Measurements from ENCODE around the gene AACS. TPM values are rescaled to one million over a fixed set of nuclear protein-coding genes. Genes with fewer than 3 reads are reported as not detected.

AACS gene
- total and polyA plus RNA-seq, 2 of the 8 experiments (the other 6 are each of a cell fraction or from before 2014, with no cell fraction given), result 51.9 to 52.4 TPM

DNA sequence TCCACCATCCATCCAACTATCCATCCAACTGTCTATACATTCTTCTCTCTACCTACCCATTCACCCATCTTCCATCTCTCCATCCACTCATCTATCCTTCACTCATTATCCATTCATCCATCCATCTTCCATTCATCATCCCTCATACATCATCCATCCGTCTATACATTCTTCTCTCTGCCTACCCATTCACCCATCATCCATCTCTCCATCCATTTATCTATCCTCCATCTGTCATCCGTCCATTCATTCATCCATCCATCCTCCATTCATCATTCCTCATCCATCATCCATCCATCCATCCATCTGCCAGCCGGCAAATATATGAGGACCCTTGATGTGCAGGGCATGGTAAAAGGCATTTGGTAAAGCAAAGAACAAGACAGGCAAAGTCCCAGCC, 25.2 kb downstream of the AACS start:
- H2BK20ac ChIP-seq (ENCODE audit: low read length), result no peak overlapping the region
- no peak overlapping the region for H2BK5ac ChIP-seq (ENCODE audit: low read depth, low read length)
- no peak overlapping the region for H4K8ac ChIP-seq (ENCODE audit: extremely low read depth, insufficient read depth, low read length)
- H3K4me1 ChIP-seq (replicated peaks in 1 of 4; ENCODE audit: control insufficient read depth in 3 of 4, insufficient read depth in 4 of 4, low read length in 3 of 4), result no peaks in the 10 kb centered on the region
- peaks cover 12% of the 10 kb centered on the region; the same call in 1 of the 2 replicates for H3K23me2 ChIP-seq (ENCODE audit: low read depth, low read length)
- no peak overlapping the region for H3K23ac ChIP-seq (ENCODE audit: insufficient read length)
- no peak overlapping the region for H2BK12ac ChIP-seq (ENCODE audit: low read depth, low read length)
- no peak overlapping the region for H2BK15ac ChIP-seq (ENCODE audit: low read length)
- H3K14ac ChIP-seq (ENCODE audit: insufficient read length), result no peak overlapping the region
- no peak overlapping the region for H3K18ac ChIP-seq (ENCODE audit: extremely low read depth, low read length)
- no peak overlapping the region for H2AFZ ChIP-seq (ENCODE audit: low read length)
- no peak overlapping the region for H3K4ac ChIP-seq (replicated peaks; ENCODE audit: insufficient read length, low read depth, low read length)
- POLR2A ChIA-PET (ENCODE audit: partially characterized antibody), result no interaction called here
- H3K27ac ChIP-seq (ENCODE audit: low read depth, low read length), result no peak overlapping the region
- no peak overlapping the region for H4K5ac ChIP-seq (ENCODE audit: insufficient read length, low read depth, low read length)
- no peaks in the 10 kb centered on the region for H3K9me3 ChIP-seq (ENCODE audit: insufficient read depth in 2 of 2, low read depth in 1 of 2, low read length in 1 of 2)
- peaks cover 10 to 19% of the 10 kb centered on the region in 2 experiments for H4K20me1 ChIP-seq (replicated peaks in 1 of 2; ENCODE audit: control insufficient read depth in 1 of 2, insufficient read depth in 2 of 2, low read length in 2 of 2)
- H3K9ac ChIP-seq (replicated peaks in 1 of 4; ENCODE audit: extremely low read depth in 1 of 4, low read depth in 3 of 4, low read length in 3 of 4), result no peak overlapping the region
- H2BK120ac ChIP-seq (replicated peaks; ENCODE audit: low read depth, low read length), result no peak overlapping the region
- H3K56ac ChIP-seq (replicated peaks; ENCODE audit: insufficient read length, low read depth, low read length), result no peak overlapping the region
- H2AK5ac ChIP-seq (ENCODE audit: low read depth, low read length), result no peak overlapping the region
- H4K91ac ChIP-seq (replicated peaks; ENCODE audit: insufficient read length, low read length), result no peak overlapping the region
- no peaks in the 10 kb centered on the region for H3K79me2 ChIP-seq (ENCODE audit: control insufficient read depth in 1 of 2, insufficient read depth in 2 of 2, low read length in 2 of 2)
- CTCF ChIA-PET (ENCODE audit: partially characterized antibody), result no interaction called here
- no peak overlapping the region for H3K4me2 ChIP-seq (ENCODE audit: insufficient read depth in 1 of 2, low read depth in 2 of 2, low read length in 2 of 2)
- no peak for DNase-seq (ENCODE audit: low read depth in 1 of 2, low spot score in 2 of 2)
- H3K4me3 ChIP-seq (ENCODE audit: extremely low read depth in 1 of 4, insufficient read depth in 2 of 4, low read depth in 3 of 4, low read length in 4 of 4), result no peak overlapping the region
- WGBS, 2 experiments (ENCODE audit: extremely low coverage in 1 of 2, insufficient coverage in 1 of 2, insufficient read length in 1 of 2, insufficient replicate concordance in 2 of 2, low coverage in 1 of 2, low lambda C conversion rate in 2 of 2, missing lambda C conversion rate in 1 of 2), result 76 to 100% methylated on average over 2 to 3 of the region's 3 CpGs
- FAIRE-seq, result no peak
- H3K79me1 ChIP-seq (ENCODE audit: low read depth, low read length), result peaks cover 7% of the 10 kb centered on the region; the same call in 1 of the 2 replicates
- no peaks in the 10 kb centered on the region for H3K27me3 ChIP-seq (replicated peaks in 1 of 4; ENCODE audit: control insufficient read depth in 3 of 4, extremely low read depth in 1 of 4, insufficient read depth in 3 of 4, low read length in 3 of 4)
- H3K36me3 ChIP-seq (ENCODE audit: control insufficient read depth in 2 of 4, insufficient read depth in 4 of 4, low read length in 3 of 4), result peaks cover 5 to 46% (median 26%) of the 10 kb centered on the region in 4 experiments; a peak in 7 of 8 replicates
- TF ChIP-seq RBBP5 (IDR thresholded peaks at IDR 0.05; ENCODE audit: borderline replicate concordance, low read depth, low read length) (no peak), CBX8 (IDR thresholded peaks at IDR 0.05; ENCODE audit: borderline replicate concordance, low read depth, low read length) (no peak), BCL11A (IDR thresholded peaks at IDR 0.05; ENCODE audit: low read depth in 2 of 2, low read length in 2 of 2) (no peak), YY1 (IDR thresholded peaks at IDR 0.05; ENCODE audit: low read depth, low read length) (no peak), NANOG (IDR thresholded peaks at IDR 0.05; ENCODE audit: insufficient read depth, low read depth, low read length, poor library complexity, severe bottlenecking) (no peak), JUND (IDR thresholded peaks at IDR 0.05; ENCODE audit: low read length) (no peak), GTF2F1 (IDR thresholded peaks at IDR 0.05; ENCODE audit: borderline replicate concordance, low read depth, low read length) (no peak), ZNF274 (IDR thresholded peaks at IDR 0.05; ENCODE audit: borderline replicate concordance, extremely low read depth, low read length) (no peak), KDM1A (IDR thresholded peaks at IDR 0.05; ENCODE audit: borderline replicate concordance, low read length) (no peak), PHF8 (conservative IDR thresholded peaks at IDR 0.05; ENCODE audit: low read depth, low read length) (no peak), SP4 (IDR thresholded peaks at IDR 0.05; ENCODE audit: low read length) (no peak), POLR2A (IDR thresholded peaks at IDR 0.05; ENCODE audit: control extremely low read depth in 1 of 2, low read depth in 2 of 2, low read length in 2 of 2) (no peak)
- TF ChIP-seq, protein P1, sequence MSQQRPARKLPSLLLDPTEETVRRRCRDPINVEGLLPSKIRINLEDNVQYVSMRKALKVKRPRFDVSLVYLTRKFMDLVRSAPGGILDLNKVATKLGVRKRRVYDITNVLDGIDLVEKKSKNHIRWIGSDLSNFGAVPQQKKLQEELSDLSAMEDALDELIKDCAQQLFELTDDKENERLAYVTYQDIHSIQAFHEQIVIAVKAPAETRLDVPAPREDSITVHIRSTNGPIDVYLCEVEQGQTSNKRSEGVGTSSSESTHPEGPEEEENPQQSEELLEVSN (IDR thresholded peaks at IDR 0.05), result no peak
- TF ChIP-seq, protein P2, sequence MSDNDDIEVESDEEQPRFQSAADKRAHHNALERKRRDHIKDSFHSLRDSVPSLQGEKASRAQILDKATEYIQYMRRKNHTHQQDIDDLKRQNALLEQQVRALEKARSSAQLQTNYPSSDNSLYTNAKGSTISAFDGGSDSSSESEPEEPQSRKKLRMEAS (IDR thresholded peaks at IDR 0.05), result no peak

All from H1 (cell line).